Neural progenitor cell (in vitro differentiated cells): Measurements from ENCODE around the gene MYO15B. TPM values are rescaled to one million over a fixed set of nuclear protein-coding genes. Genes with fewer than 3 reads are reported as not detected.

Source experiments
- DNase-seq: peaks from one replicate; pipeline ENCODE4 v3.0.0-alpha.2; 2016; ENCODE audit warnings: low spot score
- H2AFZ ChIP-seq: fragments of 200-600 bp; sonication (generic); replicated peaks from 2 replicates; pipeline ENCODE4 v1.6.1; 2016; ENCODE audit warnings: antibody characterized with exemption
- H3F3A ChIP-seq: fragments of 200-600 bp; sonication (generic); 2 replicates; pipeline ENCODE4 v1.6.1; 2016; ENCODE audit warnings: antibody characterized with exemption, low read depth
- H3K27ac ChIP-seq: fragments of 200-600 bp; sonication (generic); 2 replicates; pipeline ENCODE4 v1.5.1; 2016; ENCODE audit warnings: mild to moderate bottlenecking
- H3K27me3 ChIP-seq: fragments of 200-600 bp; sonication (generic); 2 replicates; pipeline ENCODE4 v1.6.1; 2016; ENCODE audit warnings: mild to moderate bottlenecking, moderate library complexity
- H3K36me3 ChIP-seq: fragments of 200-600 bp; sonication (generic); 2 replicates; pipeline ENCODE4 v1.5.1; 2016
- H3K4me1 ChIP-seq: fragments of 200-600 bp; sonication (generic); 2 replicates; pipeline ENCODE4 v1.6.1; 2016; ENCODE audit warnings: mixed run types
- H3K4me2 ChIP-seq: fragments of 200-600 bp; sonication (generic); 2 replicates; pipeline ENCODE4 v1.6.1; 2016
- H3K4me3 ChIP-seq: fragments of 200-600 bp; sonication (generic); 2 replicates; pipeline ENCODE4 v1.5.1; 2016
- H3K79me2 ChIP-seq: fragments of 200-600 bp; sonication (generic); 2 replicates; pipeline ENCODE4 v1.6.1; 2016; ENCODE audit warnings: low read depth
- H3K9ac ChIP-seq: fragments of 200-600 bp; sonication (generic); 2 replicates; pipeline ENCODE4 v1.6.1; 2016
- H3K9me3 ChIP-seq: fragments of 200-600 bp; sonication (generic); 2 replicates; pipeline ENCODE4 v1.5.1; 2016; ENCODE audit warnings: low read depth
- H4K20me1 ChIP-seq: fragments of 200-600 bp; sonication (generic); 2 replicates; pipeline ENCODE4 v1.6.1; 2016; ENCODE audit warnings: low read depth
- H3K27ac Mint-ChIP-seq: 3 replicates; pipeline ENCODE4 v1.8.0; 2021; ENCODE audit warnings: mixed read lengths
- H3K27me3 Mint-ChIP-seq: 2 replicates; pipeline ENCODE4 v1.8.0; 2022; ENCODE audit warnings: low read depth, mild to moderate bottlenecking, inconsistent platforms, moderate library complexity, mixed read lengths; ENCODE audit not compliant: insufficient read depth
- H3K36me3 Mint-ChIP-seq: 3 replicates; pipeline ENCODE4 v1.8.0; 2021; ENCODE audit warnings: mixed read lengths
- H3K4me1 Mint-ChIP-seq: 3 replicates; pipeline ENCODE4 v1.8.0; 2021; ENCODE audit warnings: mixed read lengths
- H3K4me3 Mint-ChIP-seq: 3 replicates; pipeline ENCODE4 v1.8.0; 2021; ENCODE audit warnings: mild to moderate bottlenecking, moderate library complexity, mixed read lengths
- H3K9me3 Mint-ChIP-seq: 3 replicates; pipeline ENCODE4 v1.8.0; 2020; ENCODE audit warnings: mixed read lengths
- CTCF ChIP-seq: fragments of 200-600 bp; sonication (generic); IDR thresholded peaks from 2 replicates; pipeline ENCODE4 v1.5.1; 2017; ENCODE audit warnings: antibody characterized with exemption, mild to moderate bottlenecking
- EZH2 ChIP-seq: fragments of 200-600 bp; sonication (generic); IDR thresholded peaks from 2 replicates; pipeline ENCODE4 v1.6.1; 2017; ENCODE audit warnings: antibody characterized with exemption, mild to moderate bottlenecking, moderate library complexity
- EZH2phosphoT487 ChIP-seq: fragments of 200-600 bp; sonication (generic); IDR thresholded peaks from 2 replicates; pipeline ENCODE4 v1.6.1; 2017; ENCODE audit warnings: antibody characterized with exemption
- total RNA-seq: library from RNA; depleted of rRNA; stranded (reverse); fragments of >200 nt; gene quantifications from 2 replicates; pipeline ENCODE4 v1.2.3, GENCODE V29; 2015; ENCODE audit warnings: low replicate concordance

MYO15B gene
- total RNA-seq, 1 donor from 2014 or later, result 10.2 TPM

- H3F3A ChIP-seq, result peaks cover 6% of the 10 kb centered on the region
- H3K9me3 ChIP-seq, result no peaks in the 10 kb centered on the region
- no peaks in the 10 kb centered on the region for H3K36me3 Mint-ChIP-seq
- H3K4me1 ChIP-seq, result peaks cover 19% of the 10 kb centered on the region
- H3K36me3 ChIP-seq, result no peaks in the 10 kb centered on the region
- peak overlapping the region; percentile 31 for H3K4me2 ChIP-seq
- H3K27me3 ChIP-seq, result no peaks in the 10 kb centered on the region
- H3K4me3 Mint-ChIP-seq, result no peak overlapping the region
- H4K20me1 ChIP-seq, result no peaks in the 10 kb centered on the region
- H3K79me2 ChIP-seq, result peaks cover 22% of the 10 kb centered on the region
- TF ChIP-seq EZH2phosphoT487 (no peak), EZH2 (no peak), CTCF (no peak)
- H3K9me3 Mint-ChIP-seq, result no peaks in the 10 kb centered on the region
- H3K9ac ChIP-seq, result no peak overlapping the region
- H3K4me1 Mint-ChIP-seq, result peaks cover 13% of the 10 kb centered on the region
- peak overlapping the region; percentile 76 for H3K27ac ChIP-seq
- H3K27ac Mint-ChIP-seq, result no peak overlapping the region
- peaks cover 4% of the 10 kb centered on the region for H3K27me3 Mint-ChIP-seq
- H2AFZ ChIP-seq, result no peak overlapping the region
- DNase-seq, result no peak
- no peak overlapping the region for H3K4me3 ChIP-seq
Measured at GRCh38 chr17:75542229-75542628, 45.4 kb upstream of the MYO15B start.

- Mint-ChIP-seq H3K36me3 (no peaks in the 10 kb centered on the region), H3K4me3 (no peak overlapping the region), H3K27me3 (peaks cover 4% of the 10 kb centered on the region), H3K4me1 (peaks cover 13% of the 10 kb centered on the region), H3K9me3 (no peaks in the 10 kb centered on the region), H3K27ac (no peak overlapping the region)
- Histone ChIP-seq H3K4me2 (peak overlapping the region; percentile 31), H3K36me3 (no peaks in the 10 kb centered on the region), H3K9ac (no peak overlapping the region), H3K27me3 (no peaks in the 10 kb centered on the region), H2AFZ (no peak overlapping the region), H3K79me2 (peaks cover 16% of the 10 kb centered on the region), H4K20me1 (no peaks in the 10 kb centered on the region), H3K27ac (peak overlapping the region; percentile 76), H3K4me3 (no peak overlapping the region), H3K9me3 (no peaks in the 10 kb centered on the region), H3K4me1 (peaks cover 19% of the 10 kb centered on the region), H3F3A (peaks cover 6% of the 10 kb centered on the region)
- DNase-seq, result no peak
- no peak for TF ChIP-seq EZH2
- no peak for TF ChIP-seq EZH2phosphoT487
- TF ChIP-seq CTCF, result no peak
Measured at GRCh38 chr17:75542728-75543336, 44.8 kb upstream of the MYO15B start.

- DNase-seq, result no peak
- Histone ChIP-seq H2AFZ (no peak overlapping the region), H3K27me3 (no peaks in the 10 kb centered on the region), H3K27ac (no peak overlapping the region), H3K9ac (no peak overlapping the region), H3F3A (peaks cover 9% of the 10 kb centered on the region), H3K4me2 (no peak overlapping the region), H3K4me1 (peaks cover 20% of the 10 kb centered on the region), H3K4me3 (no peak overlapping the region), H3K79me2 (peaks cover 9% of the 10 kb centered on the region), H3K36me3 (no peaks in the 10 kb centered on the region), H3K9me3 (no peaks in the 10 kb centered on the region), H4K20me1 (no peaks in the 10 kb centered on the region)
- H3K36me3 Mint-ChIP-seq, result no peaks in the 10 kb centered on the region
- no peak overlapping the region for H3K4me3 Mint-ChIP-seq
- H3K4me1 Mint-ChIP-seq, result peaks cover 9% of the 10 kb centered on the region
- TF ChIP-seq EZH2 (no peak), CTCF (no peak), EZH2phosphoT487 (no peak)
- peaks cover 2% of the 10 kb centered on the region for H3K27me3 Mint-ChIP-seq
- H3K9me3 Mint-ChIP-seq, result no peaks in the 10 kb centered on the region
- H3K27ac Mint-ChIP-seq, result no peak overlapping the region
Measured at GRCh38 chr17:75544250-75544649, 43.4 kb upstream of the MYO15B start.
